ENCODE measurements around the gene ITSN1.

The ITSN1 gene

GRCh38 chr21:33869873-33870272 lies 227.6 kb downstream of the ITSN1 start:
- H3K36me3 Mint-ChIP-seq (ENCODE audit: low read depth): peaks cover 6% of the 10 kb centered on the region
- no peak overlapping the region for H3K4me3 Mint-ChIP-seq

GRCh38 chr21:33870768-33871167 lies 228.5 kb downstream of the ITSN1 start:
- Mint-ChIP-seq H3K36me3 (ENCODE audit: low read depth) (peaks cover 6% of the 10 kb centered on the region), H3K4me3 (no peak overlapping the region), H3K27me3 (ENCODE audit: low read depth) (no peaks in the 10 kb centered on the region), H3K9me3 (peaks cover 4% of the 10 kb centered on the region), H3K4me1 (peaks cover 4% of the 10 kb centered on the region), H3K27ac (no peak overlapping the region)
- no peak for TF ChIP-seq CTCF (IDR thresholded peaks at IDR 0.05; ENCODE audit: unreplicated experiment in 3 of 3)

More at GRCh38 chr21:33869873-33870272, 227.6 kb downstream of the ITSN1 start:
- no peak overlapping the region for H3K27ac Mint-ChIP-seq
- peaks cover 4% of the 10 kb centered on the region for H3K4me1 Mint-ChIP-seq
- no peaks in the 10 kb centered on the region for H3K27me3 Mint-ChIP-seq (ENCODE audit: low read depth)
- peaks cover 4% of the 10 kb centered on the region for H3K9me3 Mint-ChIP-seq
- no peak for TF ChIP-seq CTCF (IDR thresholded peaks at IDR 0.05; ENCODE audit: unreplicated experiment in 3 of 3)

- Mint-ChIP-seq H3K9me3 (peaks cover 4% of the 10 kb centered on the region), H3K4me3 (no peak overlapping the region), H3K4me1 (peaks cover 4% of the 10 kb centered on the region), H3K27ac (no peak overlapping the region), H3K27me3 (ENCODE audit: low read depth) (no peaks in the 10 kb centered on the region), H3K36me3 (ENCODE audit: low read depth) (peaks cover 6% of the 10 kb centered on the region)
- no peak for TF ChIP-seq CTCF (IDR thresholded peaks at IDR 0.05; ENCODE audit: unreplicated experiment in 3 of 3)
Measured at GRCh38 chr21:33871171-33871570, 228.9 kb downstream of the ITSN1 start.

- no peak for TF ChIP-seq CTCF (IDR thresholded peaks at IDR 0.05; ENCODE audit: unreplicated experiment in 3 of 3)
- Mint-ChIP-seq H3K4me1 (no peaks in the 10 kb centered on the region), H3K9me3 (peaks cover 4% of the 10 kb centered on the region), H3K36me3 (ENCODE audit: low read depth) (peaks cover 6% of the 10 kb centered on the region), H3K27me3 (ENCODE audit: low read depth) (peaks cover 3% of the 10 kb centered on the region), H3K27ac (no peak overlapping the region), H3K4me3 (no peak overlapping the region)
Measured at GRCh38 chr21:33872881-33873515, 230.7 kb downstream of the ITSN1 start.

- Mint-ChIP-seq H3K4me3 (no peak overlapping the region), H3K4me1 (no peaks in the 10 kb centered on the region), H3K27ac (no peak overlapping the region), H3K9me3 (peaks cover 4% of the 10 kb centered on the region), H3K36me3 (ENCODE audit: low read depth) (peaks cover 6% of the 10 kb centered on the region), H3K27me3 (ENCODE audit: low read depth) (peaks cover 3% of the 10 kb centered on the region)
- no peak for TF ChIP-seq CTCF (IDR thresholded peaks at IDR 0.05; ENCODE audit: unreplicated experiment in 3 of 3)
Measured at GRCh38 chr21:33874161-33874560, 231.9 kb downstream of the ITSN1 start.

GRCh38 chr21:33875026-33875695 lies 232.9 kb downstream of the ITSN1 start:
- Mint-ChIP-seq H3K27ac (no peak overlapping the region), H3K4me3 (no peak overlapping the region), H3K9me3 (no peaks in the 10 kb centered on the region), H3K27me3 (ENCODE audit: low read depth) (peaks cover 3% of the 10 kb centered on the region), H3K36me3 (ENCODE audit: low read depth) (peaks cover under 1% of the 10 kb centered on the region), H3K4me1 (no peaks in the 10 kb centered on the region)
- no peak for TF ChIP-seq CTCF (IDR thresholded peaks at IDR 0.05; ENCODE audit: unreplicated experiment in 3 of 3)
